HCT116 (cell line): Measurements from ENCODE around the gene SERPINB13. TPM values are rescaled to one million over a fixed set of nuclear protein-coding genes. Genes with fewer than 3 reads are reported as not detected.
A peak's percentile ranks its signal among the peaks of the same experiment; 100 is the strongest.

Source experiments
- ATAC-seq: fragments of 200-7000 bp; cut with Tn5 transposase; 2 replicates; pipeline ENCODE4 v1.9.1; 2020; ENCODE audit warnings: mild to moderate bottlenecking, moderate library complexity
- BruUV-seq: library from RNA; stranded (reverse); fragments of 400-500 nt; replicated peaks from 2 replicates; lab custom pipeline; 2021; lab: Mats Ljungman, UMichigan
- CTCF ChIA-PET: fragments of 300-600 bp; sonication (Branson Sonifier 250); formaldehyde crosslinking; loops from one replicate; lab custom pipeline; 2021; ENCODE audit warnings: antibody characterized with exemption; lab: Charles Lee
- POLR2A ChIA-PET: fragments of 300-600, 350-600 bp; sonication (Branson Sonifier 250); formaldehyde crosslinking; loops from one replicate; lab custom pipeline; 2021; ENCODE audit warnings: antibody characterized with exemption; lab: Charles Lee
- RAD21 ChIA-PET, 2 experiments: fragments of 300-600 bp; sonication (Branson Sonifier 250); formaldehyde crosslinking; loops; one replicate each; lab custom pipeline; 2023; ENCODE audit warnings: low total read pairs in 2 of 2; ENCODE audit not compliant: uncharacterized antibody in 2 of 2, unreplicated experiment in 2 of 2, low non-redundant PET in 1 of 2; lab: Charles Lee
- DNase-seq: peaks from one replicate; pipeline ENCODE4 v3.0.0-alpha.2; 2010; ENCODE audit warnings: low read depth, low spot score
- H2AFZ ChIP-seq: fragments of 200-600 bp; shearing (Covaris generic), sonication (generic); 2 replicates; pipeline ENCODE4 v1.6.1; 2017; ENCODE audit warnings: low read depth, mixed run types, mixed read lengths, antibody characterized with exemption, low read length; ENCODE audit not compliant: poor library complexity, severe bottlenecking
- H3K27ac ChIP-seq: 2 replicates; pipeline ENCODE4 v1.5.1; 2012; ENCODE audit warnings: low read depth, low read length
- H3K27me3 ChIP-seq: fragments of 200-600 bp; sonication (generic); 2 replicates; pipeline ENCODE4 v1.6.1; 2016; ENCODE audit warnings: mixed run types, low read length, mixed read lengths; ENCODE audit not compliant: insufficient read depth
- H3K36me3 ChIP-seq, 2 experiments: fragments of 200-500 bp in 1 of 2; fragments of 200-600 bp in 1 of 2; sonication (Bioruptor generic) in 1 of 2; sonication (generic) in 1 of 2; 2 replicates each; pipeline versions ENCODE4 v1.5.1 to v1.6.1; 2014 to 2016; ENCODE audit warnings: low read length in 2 of 2, inconsistent platforms in 1 of 2, mixed read lengths in 1 of 2, mixed run types in 1 of 2; ENCODE audit not compliant: insufficient read depth in 2 of 2, control insufficient read depth in 1 of 2
- H3K4me1 ChIP-seq, 2 experiments: fragments of 200-600 bp in 1 of 2; sonication (generic) in 1 of 2; 2 replicates each; pipeline versions ENCODE4 v1.5.1 to v1.6.1; 2012 to 2017; ENCODE audit warnings: low read length in 2 of 2, inconsistent platforms in 1 of 2, mild to moderate bottlenecking in 1 of 2, mixed read lengths in 1 of 2, mixed run types in 1 of 2, moderate library complexity in 1 of 2; ENCODE audit not compliant: insufficient read depth in 2 of 2, control insufficient read depth in 1 of 2
- H3K4me2 ChIP-seq: fragments of 200-600 bp; sonication (generic); 2 replicates; pipeline ENCODE4 v1.6.1; 2017; ENCODE audit warnings: mixed run types, low read length, mixed read lengths
- H3K4me3 ChIP-seq, 2 experiments: fragments of 200-600 bp in 1 of 2; sonication (generic) in 1 of 2; replicated peaks in 1 of 2; 2 replicates each; pipeline ENCODE4 v1.5.1; 2011 to 2016; ENCODE audit warnings: low read length in 2 of 2, control low read depth in 1 of 2, low read depth in 1 of 2, mild to moderate bottlenecking in 1 of 2, mixed read lengths in 1 of 2, mixed run types in 1 of 2
- H3K79me2 ChIP-seq: fragments of 200-600 bp; sonication (generic); 2 replicates; pipeline ENCODE4 v1.6.1; 2017; ENCODE audit warnings: mild to moderate bottlenecking, mixed run types, low read length, moderate library complexity, mixed read lengths; ENCODE audit not compliant: insufficient read depth
- H3K9ac ChIP-seq: fragments of 200-600 bp; sonication (generic); 2 replicates; pipeline ENCODE4 v1.6.1; 2016; ENCODE audit warnings: low read length, mixed read lengths
- H3K9me2 ChIP-seq: fragments of 200-600 bp; sonication (generic), shearing (Covaris generic); 2 replicates; pipeline ENCODE4 v1.6.1; 2017; ENCODE audit warnings: mixed run types, mild to moderate bottlenecking, moderate library complexity; ENCODE audit not compliant: insufficient read depth
- H3K9me3 ChIP-seq, 2 experiments: fragments of 200-500 bp in 1 of 2; fragments of 200-600 bp in 1 of 2; sonication (Bioruptor generic) in 1 of 2; sonication (generic) in 1 of 2; 2 replicates each; pipeline ENCODE4 v1.6.1; 2014 to 2017; ENCODE audit warnings: low read length in 2 of 2, mixed read lengths in 2 of 2, inconsistent platforms in 1 of 2, low read depth in 1 of 2, mild to moderate bottlenecking in 1 of 2, mixed run types in 1 of 2, moderate library complexity in 1 of 2; ENCODE audit not compliant: control insufficient read depth in 1 of 2, insufficient read depth in 1 of 2
- H4K20me1 ChIP-seq: fragments of 200-600 bp; sonication (generic), shearing (Covaris generic); 2 replicates; pipeline ENCODE4 v1.6.1; 2017; ENCODE audit warnings: mixed run types, mild to moderate bottlenecking, moderate library complexity; ENCODE audit not compliant: insufficient read depth
- CBX3 ChIP-seq: IDR thresholded peaks from 2 replicates; pipeline ENCODE4 v1.6.1; 2012; ENCODE audit warnings: low read depth
- CEBPB ChIP-seq: IDR thresholded peaks from 2 replicates; pipeline ENCODE4 v1.6.1; 2012; ENCODE audit warnings: low read depth
- EGR1 ChIP-seq: IDR thresholded peaks from 2 replicates; pipeline ENCODE4 v1.6.1; 2012; ENCODE audit warnings: low read depth
- ELF1 ChIP-seq: IDR thresholded peaks from 2 replicates; pipeline ENCODE4 v1.6.1; 2012; ENCODE audit warnings: low read depth, borderline replicate concordance
- EZH2 ChIP-seq: fragments of 200-600 bp; sonication (generic); IDR thresholded peaks from 2 replicates; pipeline ENCODE4 v1.6.1; 2017; ENCODE audit warnings: antibody characterized with exemption, mixed run types
- EZH2phosphoT487 ChIP-seq: fragments of 200-600 bp; IDR thresholded peaks from 2 replicates; pipeline ENCODE4 v1.6.1; 2018; ENCODE audit warnings: antibody characterized with exemption, borderline replicate concordance
- FOSL1 ChIP-seq: IDR thresholded peaks from 2 replicates; pipeline ENCODE4 v1.6.1; 2012; ENCODE audit warnings: low read depth
- JUND ChIP-seq: IDR thresholded peaks from 2 replicates; pipeline ENCODE4 v1.6.1; 2012
- POLR2A ChIP-seq: IDR thresholded peaks from 2 replicates; pipeline ENCODE4 v1.7.0; 2011; ENCODE audit warnings: borderline replicate concordance; ENCODE audit not compliant: insufficient read depth, insufficient read length; ENCODE audit errors: extremely low read depth
- POLR2AphosphoS5 ChIP-seq: IDR thresholded peaks from 2 replicates; pipeline ENCODE4 v1.6.1; 2011; ENCODE audit warnings: mild to moderate bottlenecking, low read depth, low read length, moderate library complexity
- RAD21 ChIP-seq: IDR thresholded peaks from 2 replicates; pipeline ENCODE4 v1.6.1; 2012; ENCODE audit warnings: low read depth, mild to moderate bottlenecking
- SIN3A ChIP-seq: IDR thresholded peaks from 2 replicates; pipeline ENCODE4 v1.6.1; 2012; ENCODE audit warnings: low read depth
- SP1 ChIP-seq: IDR thresholded peaks from 2 replicates; pipeline ENCODE4 v1.6.1; 2012; ENCODE audit warnings: low read depth
- SRF ChIP-seq: IDR thresholded peaks from 2 replicates; pipeline ENCODE4 v1.6.1; 2012; ENCODE audit warnings: low read depth
- TCF7L2 ChIP-seq: IDR thresholded peaks from 2 replicates; pipeline ENCODE4 v1.7.0; 2011; ENCODE audit warnings: borderline replicate concordance, inconsistent platforms; ENCODE audit not compliant: insufficient read depth, insufficient read length; ENCODE audit errors: extremely low read depth
- YY1 ChIP-seq: IDR thresholded peaks from 2 replicates; pipeline ENCODE4 v1.6.1; 2011; ENCODE audit warnings: low read length, low read depth, moderate library complexity, mild to moderate bottlenecking; ENCODE audit not compliant: insufficient replicate concordance; ENCODE audit errors: extremely low read depth
- ZFX ChIP-seq: fragments of 450-650 bp; IDR thresholded peaks from 2 replicates; pipeline ENCODE4 v1.6.1; 2017
- ZNF274 ChIP-seq: fragments of 200-500 bp; sonication (Bioruptor generic); IDR thresholded peaks from 2 replicates; pipeline ENCODE4 v1.6.1; 2014; ENCODE audit warnings: mild to moderate bottlenecking, low read depth, low read length, inconsistent platforms
- intact Hi-C: fragments of 100-400 bp; cut with micrococcal nuclease; formaldehyde crosslinking; loops from 2 replicates; pipeline ENCODE4 v1.10.0; 2022
- total RNA-seq: library from RNA; stranded (reverse); gene quantifications from one replicate; pipeline ENCODE4 v1.2.1, GENCODE V29; 2021; ENCODE audit not compliant: unreplicated experiment
- TF ChIP-seq, protein P1 (sequence below), 3 experiments: fragments of 200-600 bp in 1 of 3; sonication (generic) in 1 of 3; IDR thresholded peaks in 2 of 3; conservative IDR thresholded peaks in 1 of 3; 2 replicates each; pipeline ENCODE4 v1.5.1; 2012 to 2017; ENCODE audit warnings: low read depth in 2 of 3, low read length in 2 of 3, antibody characterized with exemption in 1 of 3, borderline replicate concordance in 1 of 3, control low read depth in 1 of 3, mild to moderate bottlenecking in 1 of 3, mixed read lengths in 1 of 3, mixed run types in 1 of 3, moderate library complexity in 1 of 3; ENCODE audit not compliant: insufficient read depth in 1 of 3
- TF ChIP-seq, protein P2 (sequence below): IDR thresholded peaks from 2 replicates; pipeline ENCODE4 v1.6.1; 2012

SERPINB13 gene
- total RNA-seq, 1 experiment from 2014 or later: 0.07 TPM

DNA sequence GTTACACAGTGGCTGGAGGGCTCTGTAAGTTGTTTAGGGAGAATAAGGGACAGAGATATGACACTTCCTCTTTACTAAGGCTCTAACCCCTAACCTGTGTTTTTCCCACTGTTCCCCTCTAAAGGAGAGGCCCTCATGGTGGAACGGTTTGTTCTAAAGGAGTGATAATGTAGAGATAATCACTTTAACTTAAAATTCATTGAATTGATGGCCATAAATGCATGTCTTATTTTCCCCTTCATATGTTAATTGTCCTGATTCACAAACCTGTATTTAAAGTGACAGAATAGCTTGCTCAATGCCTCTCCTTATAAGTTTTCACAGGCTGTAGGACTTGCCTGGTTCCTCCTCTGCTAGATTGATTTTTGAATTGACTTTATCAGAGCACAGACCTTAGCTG is 45.1 kb upstream of the SERPINB13 start, which contains the start of gene SERPINB12:
TSS of gene SERPINB12 (plus strand) at position 301 of the 400 bp plus-strand sequence. CDS start 13,791 bp downstream, outside the sequence.
- intact Hi-C loops: no loop called here
- H3K9ac ChIP-seq: no peak within 1 kb of the TSS
- no peaks in the 10 kb centered on the region for H3K36me3 ChIP-seq
- no peak for TF ChIP-seq POLR2A
- TF ChIP-seq JUND: no peak
- no peak for TF ChIP-seq SIN3A
- TF ChIP-seq YY1: no peak
- TF ChIP-seq EGR1: no peak
- no peak for TF ChIP-seq EZH2
- no peak for TF ChIP-seq POLR2AphosphoS5
- TF ChIP-seq CBX3: no peak
- no peak for TF ChIP-seq SP1
- TF ChIP-seq, all 23 proteins: peak for 0
- Histone ChIP-seq H3K4me3 (no peak within 1 kb of the TSS), H3K9me3 (no peaks in the 10 kb centered on the region), H3K4me1 (no peaks in the 10 kb centered on the region), H4K20me1 (no peaks in the 10 kb centered on the region), H3K4me2 (no peak within 1 kb of the TSS), H2AFZ (no peak within 1 kb of the TSS), H3K79me2 (no peaks in the 10 kb centered on the region), H3K9me2 (no peaks in the 10 kb centered on the region), H3K27ac (no peak within 1 kb of the TSS), H3K27me3 (no peaks in the 10 kb centered on the region)
- BruUV-seq: no TSS peak
- CTCF ChIA-PET: no interaction called here
- RAD21 ChIA-PET: no interaction called here
- DNase-seq (no peak), ATAC-seq (no peak)
- POLR2A ChIA-PET: no interaction called here

DNA sequence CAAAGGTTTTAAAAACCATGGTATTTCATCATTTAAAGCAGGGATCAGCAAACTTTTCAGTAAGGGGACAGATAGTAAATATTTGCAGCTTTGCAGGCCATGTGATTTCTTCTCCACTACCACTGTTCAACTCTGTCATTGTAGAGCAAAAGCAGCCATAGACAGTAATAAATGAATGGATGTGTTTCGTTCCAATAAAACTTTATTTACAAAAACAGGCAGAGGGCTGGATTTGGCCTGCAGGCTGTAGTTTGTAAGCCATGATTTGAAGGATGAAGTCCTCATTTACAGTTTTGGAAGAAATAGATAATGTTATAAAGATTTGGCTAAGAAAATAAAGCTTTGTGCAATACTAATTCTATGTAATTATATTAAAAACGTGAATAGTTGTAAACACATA is 43.1 kb upstream of the SERPINB13 start:
- H3K27me3 ChIP-seq: no peaks in the 10 kb centered on the region
- H3K9me2 ChIP-seq: no peaks in the 10 kb centered on the region
- no peaks in the 10 kb centered on the region for H3K9me3 ChIP-seq
- no peaks in the 10 kb centered on the region for H3K4me1 ChIP-seq
- no peak overlapping the region for H3K4me3 ChIP-seq
- H2AFZ ChIP-seq: peak overlapping the region; percentile 36
- H3K36me3 ChIP-seq: no peaks in the 10 kb centered on the region
- CTCF ChIA-PET: no interaction called here
- H3K79me2 ChIP-seq: no peaks in the 10 kb centered on the region
- RAD21 ChIA-PET: no interaction called here
- BruUV-seq: no TSS peak
- H4K20me1 ChIP-seq: no peaks in the 10 kb centered on the region
- H3K4me2 ChIP-seq: no peak overlapping the region
- DNase-seq: no peak
- no peak overlapping the region for H3K27ac ChIP-seq
- ATAC-seq: no peak
- POLR2A ChIA-PET: no interaction called here
- no peak overlapping the region for H3K9ac ChIP-seq
- intact Hi-C loops: no loop called here
- TF ChIP-seq, protein P1, sequence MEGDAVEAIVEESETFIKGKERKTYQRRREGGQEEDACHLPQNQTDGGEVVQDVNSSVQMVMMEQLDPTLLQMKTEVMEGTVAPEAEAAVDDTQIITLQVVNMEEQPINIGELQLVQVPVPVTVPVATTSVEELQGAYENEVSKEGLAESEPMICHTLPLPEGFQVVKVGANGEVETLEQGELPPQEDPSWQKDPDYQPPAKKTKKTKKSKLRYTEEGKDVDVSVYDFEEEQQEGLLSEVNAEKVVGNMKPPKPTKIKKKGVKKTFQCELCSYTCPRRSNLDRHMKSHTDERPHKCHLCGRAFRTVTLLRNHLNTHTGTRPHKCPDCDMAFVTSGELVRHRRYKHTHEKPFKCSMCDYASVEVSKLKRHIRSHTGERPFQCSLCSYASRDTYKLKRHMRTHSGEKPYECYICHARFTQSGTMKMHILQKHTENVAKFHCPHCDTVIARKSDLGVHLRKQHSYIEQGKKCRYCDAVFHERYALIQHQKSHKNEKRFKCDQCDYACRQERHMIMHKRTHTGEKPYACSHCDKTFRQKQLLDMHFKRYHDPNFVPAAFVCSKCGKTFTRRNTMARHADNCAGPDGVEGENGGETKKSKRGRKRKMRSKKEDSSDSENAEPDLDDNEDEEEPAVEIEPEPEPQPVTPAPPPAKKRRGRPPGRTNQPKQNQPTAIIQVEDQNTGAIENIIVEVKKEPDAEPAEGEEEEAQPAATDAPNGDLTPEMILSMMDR (IDR thresholded peaks at IDR 0.05 in 2 of 3, conservative IDR thresholded peaks at IDR 0.05 in 1 of 3; ENCODE audit: borderline replicate concordance in 1 of 3, insufficient read depth in 1 of 3, low read depth in 2 of 3, low read length in 2 of 3): no peak
- no peak for TF ChIP-seq POLR2A
- no peak for TF ChIP-seq EGR1
- no peak for TF ChIP-seq JUND
- TF ChIP-seq CBX3: no peak
- no peak for TF ChIP-seq EZH2
- no peak for TF ChIP-seq TCF7L2
- TF ChIP-seq, protein P2, sequence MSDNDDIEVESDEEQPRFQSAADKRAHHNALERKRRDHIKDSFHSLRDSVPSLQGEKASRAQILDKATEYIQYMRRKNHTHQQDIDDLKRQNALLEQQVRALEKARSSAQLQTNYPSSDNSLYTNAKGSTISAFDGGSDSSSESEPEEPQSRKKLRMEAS: no peak
- TF ChIP-seq SIN3A: no peak
- TF ChIP-seq FOSL1: no peak
- no peak for TF ChIP-seq SRF
- no peak for TF ChIP-seq RAD21
- TF ChIP-seq ELF1: no peak
- TF ChIP-seq CEBPB: no peak
- no peak for TF ChIP-seq YY1
- no peak for TF ChIP-seq EZH2phosphoT487
- TF ChIP-seq ZNF274: no peak
- TF ChIP-seq ZFX: no peak
